Measurements from ENCODE around the gene ETV6. TPM values are rescaled to one million over a fixed set of nuclear protein-coding genes. Genes with fewer than 3 reads are reported as not detected.

The ETV6 gene
- total and polyA plus RNA-seq, 8 donors: 5.1 to 31.6 (median 18.2) TPM

DNA sequence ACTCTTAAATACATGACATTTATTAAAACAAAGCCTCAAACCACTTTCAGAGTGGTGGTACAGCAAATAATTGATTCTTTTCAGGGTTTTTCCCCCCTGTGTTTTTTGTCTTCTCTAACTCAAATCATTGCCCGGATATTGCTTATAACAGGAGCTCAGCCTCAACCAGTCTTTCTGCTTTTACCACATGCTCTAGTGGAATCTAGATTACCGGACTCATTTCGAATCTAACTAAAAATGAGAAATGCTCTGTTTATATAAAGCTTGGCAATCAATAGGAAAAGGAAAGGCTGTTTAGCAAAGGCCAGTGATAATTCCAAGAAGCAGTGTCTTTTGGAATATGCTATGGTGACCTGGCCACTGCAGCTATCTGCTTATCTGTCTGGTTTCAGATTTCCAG is 161.5 kb downstream of the ETV6 start:
- no peak for FAIRE-seq
- H3K9me3 ChIP-seq: no peaks in the 10 kb centered on the region
- peak overlapping the region in 2 of 4 donors; percentile 13 to 34 for H3K27ac ChIP-seq
- TF ChIP-seq CTCF (IDR thresholded peaks at IDR 0.05): no peak
- H3K27me3 ChIP-seq: no peaks in the 10 kb centered on the region
- ATAC-seq: peak in 2 of 4 donors; percentile 11 to 17
- peaks cover 7 to 46% (median 17%) of the 10 kb centered on the region in 3 donors for H3K4me1 ChIP-seq
- H3K4me3 ChIP-seq: no peak overlapping the region
- no peak for DNase-seq
- WGBS, 2 donors: 14 to 18% methylated on average over 3 of the region's 3 CpGs
- intact Hi-C loops (cut with DNase I): no loop called here
- H3K36me3 ChIP-seq: no peaks in the 10 kb centered on the region

- no peak for ATAC-seq
- WGBS, 2 donors: 81% methylated on average over 2 of the region's 2 CpGs
- intact Hi-C loops (cut with DNase I): no loop called here
- DNase-seq: no peak
- Histone ChIP-seq H3K4me3 (no peak overlapping the region), H3K9me3 (no peaks in the 10 kb centered on the region), H3K27me3 (no peaks in the 10 kb centered on the region), H3K4me1 (peaks cover 7 to 46% (median 17%) of the 10 kb centered on the region in 3 donors), H3K27ac (peak overlapping the region; percentile 57 to 77 (median 74)), H3K36me3 (no peaks in the 10 kb centered on the region)
- FAIRE-seq: no peak
- TF ChIP-seq CTCF (IDR thresholded peaks at IDR 0.05): no peak
Observed at GRCh38 chr12:11812241-11812585, 162.7 kb downstream of the ETV6 start.

DNA sequence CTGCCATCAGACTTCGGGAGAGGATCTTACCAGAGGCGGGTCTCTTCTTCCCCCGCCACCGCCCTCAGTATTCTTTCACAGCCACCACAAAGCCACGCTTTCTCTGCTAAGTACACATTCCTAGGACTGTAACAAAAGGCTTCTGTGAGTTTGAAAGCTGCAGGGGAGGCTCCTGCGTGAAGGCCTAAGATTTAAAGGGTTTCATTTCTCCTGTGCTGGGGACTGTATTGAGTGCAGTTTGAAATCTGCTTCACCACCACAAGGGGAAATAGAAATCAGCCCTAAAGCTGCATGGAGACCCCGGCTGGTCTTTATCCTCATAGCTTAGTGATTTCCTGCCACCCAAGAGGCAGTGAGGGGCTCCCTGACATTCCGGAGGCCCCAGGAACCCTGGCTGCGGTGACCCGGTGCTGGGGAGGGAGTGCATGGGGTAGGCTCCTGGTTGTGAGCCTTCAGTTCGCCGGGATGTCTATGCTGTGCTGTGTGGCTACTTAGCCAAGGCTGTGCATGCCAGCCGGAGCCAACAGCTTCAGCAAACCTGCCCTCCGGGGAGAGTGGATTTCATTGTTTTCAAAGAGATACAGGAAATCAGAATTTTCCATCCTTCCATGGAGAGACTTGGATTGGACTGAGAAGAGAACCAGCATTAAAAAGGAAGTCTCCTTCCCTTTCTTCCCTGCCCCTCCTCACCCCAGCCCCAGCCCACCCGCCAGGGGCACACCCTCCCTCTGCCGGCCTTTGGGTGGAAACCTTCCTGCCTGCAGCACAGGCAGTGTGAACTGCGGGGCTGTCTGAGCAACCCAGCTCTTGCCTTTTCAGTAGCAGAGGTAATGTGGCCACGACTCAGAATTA is 163.3 kb downstream of the ETV6 start:
- WGBS, 2 donors: 36 to 39% methylated on average over 18 of the region's 18 CpGs
- FAIRE-seq (no peak), DNase-seq (no peak), ATAC-seq (peak; percentile 56 to 73 (median 59))
- intact Hi-C loops (cut with DNase I): no loop called here
- Histone ChIP-seq H3K27me3 (no peaks in the 10 kb centered on the region), H3K4me1 (peaks cover 7 to 48% (median 17%) of the 10 kb centered on the region in 3 donors), H3K4me3 (peak overlapping the region in 1 of 4 donors; percentile 19), H3K9me3 (no peaks in the 10 kb centered on the region), H3K27ac (peak overlapping the region; percentile 57 to 77 (median 74)), H3K36me3 (no peaks in the 10 kb centered on the region)
- TF ChIP-seq CTCF (IDR thresholded peaks at IDR 0.05): no peak

DNA sequence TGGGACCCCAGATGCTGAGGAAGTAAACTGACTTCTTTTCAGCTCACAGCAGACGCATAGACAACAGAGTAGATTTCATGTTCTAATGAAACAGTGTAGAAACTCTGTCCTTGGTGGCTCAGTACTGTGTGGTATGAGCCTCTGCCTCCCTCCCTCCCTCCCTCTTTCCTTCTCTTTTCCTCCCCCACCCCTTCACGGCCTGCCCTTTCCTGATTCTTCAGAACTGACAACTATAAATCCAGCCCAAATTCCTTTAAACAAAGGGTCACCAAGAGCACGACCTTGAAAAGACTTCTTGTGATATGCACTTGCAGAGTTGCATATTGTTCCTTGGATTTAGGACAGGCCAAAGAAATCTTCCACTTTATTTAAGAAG is 164.0 kb downstream of the ETV6 start:
- no peaks in the 10 kb centered on the region for H3K27me3 ChIP-seq
- no peak overlapping the region for H3K4me3 ChIP-seq
- DNase-seq: no peak
- peak overlapping the region; percentile 57 to 77 (median 74) for H3K27ac ChIP-seq
- FAIRE-seq: no peak
- no peaks in the 10 kb centered on the region for H3K9me3 ChIP-seq
- intact Hi-C loops (cut with DNase I): no loop called here
- H3K4me1 ChIP-seq: peaks cover 7 to 54% (median 17%) of the 10 kb centered on the region in 3 donors
- peak in 3 of 4 donors; percentile 6 to 28 (median 16) for ATAC-seq
- WGBS, 2 donors: 12 to 24% methylated on average over 3 of the region's 3 CpGs
- no peaks in the 10 kb centered on the region for H3K36me3 ChIP-seq
- no peak for TF ChIP-seq CTCF (IDR thresholded peaks at IDR 0.05)

- intact Hi-C loops (cut with DNase I): no loop called here
- ATAC-seq (peak in 2 of 4 donors; percentile 10 to 47), FAIRE-seq (no peak)
Observed at GRCh38 chr12:11814374-11814773, 164.9 kb downstream of the ETV6 start.

More at GRCh38 chr12:11814374-11814773, 164.9 kb downstream of the ETV6 start:
- 46 to 51% methylated on average over 3 of the region's 3 CpGs for WGBS, 2 donors
- H3K27ac ChIP-seq: no peak overlapping the region
- DNase-seq: no peak
- H3K9me3 ChIP-seq: no peaks in the 10 kb centered on the region
- H3K4me3 ChIP-seq: no peak overlapping the region
- TF ChIP-seq CTCF (IDR thresholded peaks at IDR 0.05): no peak
- peaks cover 7 to 54% (median 17%) of the 10 kb centered on the region in 3 donors for H3K4me1 ChIP-seq
- no peaks in the 10 kb centered on the region for H3K27me3 ChIP-seq
- H3K36me3 ChIP-seq: no peaks in the 10 kb centered on the region
